LNCAP (cell line): ENCODE results near the gene IFT122.

Experiments
- CTCF ChIP-seq: fragments of 450-650 bp; IDR thresholded peaks from 2 replicates; pipeline ENCODE4 v1.5.1; 2017; ENCODE audit warnings: mild to moderate bottlenecking

Gene IFT122

GRCh38 chr3:129513705-129514104, 73.7 kb downstream of the IFT122 start:
- no peak for TF ChIP-seq CTCF

DNA sequence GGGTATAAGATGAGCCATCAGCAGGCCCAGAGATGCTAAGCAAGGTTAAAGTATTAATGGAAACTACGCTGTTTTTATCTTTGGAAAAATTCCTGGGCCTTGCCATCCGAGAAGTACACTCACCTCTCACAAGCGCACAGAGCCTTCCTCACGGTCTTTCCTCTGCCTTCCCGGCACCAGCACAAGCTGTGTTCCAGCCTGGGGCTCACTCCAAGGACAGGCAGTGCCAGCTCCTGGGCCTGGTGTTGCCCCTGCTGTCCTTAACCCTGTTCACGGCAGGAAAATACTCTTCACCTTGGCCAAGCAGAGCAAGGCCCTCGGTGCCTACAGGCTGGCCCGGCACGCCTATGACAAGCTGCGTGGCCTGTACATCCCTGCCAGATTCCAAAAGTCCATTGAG, 74.1 kb downstream of the IFT122 start:
- TF ChIP-seq CTCF, result no peak

- TF ChIP-seq CTCF, result no peak
Measured at GRCh38 chr3:129514563-129514962, 74.5 kb downstream of the IFT122 start.

DNA sequence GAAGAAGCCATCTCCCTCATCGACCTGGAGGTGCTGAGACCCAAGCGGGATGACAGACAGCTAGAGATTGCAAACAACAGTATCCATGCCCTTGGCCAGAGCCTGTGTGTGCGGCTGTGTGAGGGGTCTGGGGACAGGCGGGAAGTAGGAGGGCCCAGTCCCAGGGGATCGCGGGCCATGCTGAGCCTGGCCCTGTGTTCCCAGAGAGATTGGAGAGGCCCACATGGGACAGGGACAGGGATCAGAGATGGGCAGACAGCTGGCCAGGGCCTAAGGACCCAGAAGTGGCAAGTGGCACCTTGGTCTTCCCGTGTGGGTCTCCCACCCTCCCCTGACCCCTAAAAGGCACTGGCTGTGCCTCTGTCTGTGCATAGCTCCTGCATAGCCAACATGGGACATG, 77.5 kb downstream of the IFT122 start:
- no peak for TF ChIP-seq CTCF

DNA sequence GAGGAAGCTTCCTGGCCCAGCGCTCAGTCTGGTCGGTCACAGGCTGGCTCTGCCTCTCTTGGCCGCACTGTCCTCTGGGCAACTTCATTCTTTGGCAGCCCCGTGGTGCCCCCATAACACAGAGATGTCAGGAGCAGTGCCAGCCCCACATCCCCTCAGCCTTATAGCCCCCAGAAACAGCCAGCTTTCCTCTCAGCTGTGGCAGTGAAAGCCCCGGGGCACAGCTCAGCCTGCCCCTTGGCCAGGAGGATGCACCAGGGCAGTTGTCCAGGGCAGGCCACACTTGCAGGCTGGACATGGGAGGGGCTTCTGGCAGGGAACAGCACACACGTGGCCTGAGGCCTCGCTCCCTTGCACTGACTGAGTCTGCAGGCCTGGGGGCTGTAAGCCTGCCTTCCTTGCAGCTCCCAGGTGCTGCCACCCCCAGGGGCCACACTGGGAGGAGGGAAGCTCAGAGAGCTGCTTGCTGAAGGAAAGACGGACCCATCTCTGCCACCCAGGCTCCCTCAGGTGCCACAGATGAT, 78.1 kb downstream of the IFT122 start:
- TF ChIP-seq CTCF, result no peak

DNA sequence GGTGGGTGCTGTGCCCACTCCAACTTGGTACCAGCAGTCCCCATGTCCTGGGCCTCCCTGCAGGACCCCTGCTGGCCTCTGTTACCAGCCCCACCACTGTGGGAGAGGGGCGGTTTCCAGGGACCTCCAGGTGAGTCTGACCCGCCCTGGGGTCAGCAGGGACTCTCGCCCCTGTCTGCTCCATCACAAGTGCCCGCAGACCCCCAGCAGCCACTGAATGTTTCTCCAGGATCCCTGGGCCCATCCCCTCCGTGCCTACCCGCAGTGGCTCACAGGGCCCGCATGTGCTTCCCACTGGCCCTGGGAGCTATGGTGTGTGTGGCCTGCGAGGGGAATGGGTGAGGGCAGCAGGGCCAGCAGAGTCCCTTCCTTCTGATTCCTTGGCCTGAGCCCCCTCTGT, 78.6 kb downstream of the IFT122 start:
- TF ChIP-seq CTCF, result no peak

DNA sequence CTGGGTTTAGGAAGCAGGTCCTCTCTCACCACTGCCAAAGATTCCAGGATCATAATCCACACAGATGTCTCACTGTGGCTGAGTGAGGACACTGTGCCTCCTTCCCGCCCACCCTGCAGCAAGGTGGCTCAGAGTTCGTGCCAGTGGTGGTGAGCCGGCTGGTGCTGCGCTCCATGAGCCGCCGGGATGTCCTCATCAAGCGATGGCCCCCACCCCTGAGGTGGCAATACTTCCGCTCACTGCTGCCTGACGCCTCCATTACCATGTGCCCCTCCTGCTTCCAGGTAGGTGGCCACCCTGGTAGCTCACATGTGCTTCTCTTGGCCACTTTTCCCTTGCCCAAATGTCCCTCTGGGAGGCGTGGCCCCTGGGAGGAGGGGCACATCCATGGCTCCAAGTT, 79.4 kb downstream of the IFT122 start:
- TF ChIP-seq CTCF, result no peak

DNA sequence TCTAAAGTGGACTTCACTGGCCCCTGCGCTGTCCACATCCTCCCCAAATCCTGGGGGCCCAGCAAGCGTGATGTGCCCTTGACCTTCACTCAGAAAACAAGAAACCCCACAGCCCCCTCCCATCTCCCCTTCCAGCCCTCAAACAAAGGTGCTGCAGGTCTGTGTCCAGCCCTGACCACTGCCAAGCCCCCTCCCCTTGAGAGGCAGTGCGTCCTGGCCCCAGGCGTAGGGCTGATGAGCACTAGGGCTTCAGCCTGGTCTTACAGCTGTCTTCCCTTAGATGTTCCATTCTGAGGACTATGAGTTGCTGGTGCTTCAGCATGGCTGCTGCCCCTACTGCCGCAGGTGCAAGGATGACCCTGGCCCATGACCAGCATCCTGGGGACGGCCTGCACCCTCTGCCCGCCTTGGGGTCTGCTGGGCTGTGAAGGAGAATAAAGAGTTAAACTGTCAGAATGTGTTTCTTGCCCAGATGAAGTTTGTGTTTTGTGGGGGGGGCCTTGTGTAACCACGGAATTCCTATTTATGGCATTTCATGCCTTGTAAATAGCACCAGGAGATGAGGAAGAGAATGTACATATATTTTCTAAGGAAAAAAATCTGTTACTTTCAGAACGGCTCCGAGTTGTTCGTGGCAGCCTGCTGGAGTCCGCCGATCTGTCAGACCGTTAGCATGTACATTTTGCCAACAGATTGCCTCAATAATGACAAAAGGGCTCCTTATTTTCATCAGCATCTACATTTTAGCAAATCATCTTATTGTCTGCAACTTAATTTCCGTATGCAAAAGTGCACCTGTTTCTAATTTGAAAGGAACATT, 80.1 kb downstream of the IFT122 start:
- no peak for TF ChIP-seq CTCF
